ENCODE data around the gene PXDC1.

PXDC1 gene

GRCh38 chr6:3746119-3746691 lies 5.3 kb downstream of the PXDC1 start:
- DNase-seq = no peak

GRCh38 chr6:3745566-3746118 lies 5.9 kb downstream of the PXDC1 start:
- DNase-seq = no peak

GRCh38 chr6:3744901-3745470 lies 6.5 kb downstream of the PXDC1 start:
- no peak for DNase-seq

- no peak for DNase-seq
Measured at GRCh38 chr6:3744211-3744900, 7.2 kb downstream of the PXDC1 start.

GRCh38 chr6:3743541-3743940 lies 8.0 kb downstream of the PXDC1 start:
- DNase-seq = no peak

- peak; percentile 24 for DNase-seq
Measured at GRCh38 chr6:3742426-3743344, 8.8 kb downstream of the PXDC1 start.

GRCh38 chr6:3742076-3742425 lies 9.5 kb downstream of the PXDC1 start:
- no peak for DNase-seq

- no peak for DNase-seq
Measured at GRCh38 chr6:3741477-3741871, 10.0 kb downstream of the PXDC1 start.

- DNase-seq = no peak
Measured at GRCh38 chr6:3740551-3741476, 10.7 kb downstream of the PXDC1 start.

GRCh38 chr6:3739311-3739897 lies 12.1 kb downstream of the PXDC1 start:
- no peak for DNase-seq

- DNase-seq = no peak
Measured at GRCh38 chr6:3738381-3739131, 13.0 kb downstream of the PXDC1 start.

- no peak for DNase-seq
Measured at GRCh38 chr6:3737831-3738210, 13.7 kb downstream of the PXDC1 start.

- no peak for DNase-seq
Measured at GRCh38 chr6:3737149-3737830, 14.2 kb downstream of the PXDC1 start.

GRCh38 chr6:3735029-3735605 lies 16.4 kb downstream of the PXDC1 start:
- no peak for DNase-seq

GRCh38 chr6:3734023-3734422 lies 17.5 kb downstream of the PXDC1 start:
- no peak for DNase-seq

GRCh38 chr6:3733321-3733925 lies 18.1 kb downstream of the PXDC1 start:
- no peak for DNase-seq

- peak; percentile 50 for DNase-seq
Measured at GRCh38 chr6:3732345-3733141, 19.0 kb downstream of the PXDC1 start.

- DNase-seq = no peak
Measured at GRCh38 chr6:3731700-3732099, 19.8 kb downstream of the PXDC1 start.
